ENCODE results near the gene DDI1.

DNA sequence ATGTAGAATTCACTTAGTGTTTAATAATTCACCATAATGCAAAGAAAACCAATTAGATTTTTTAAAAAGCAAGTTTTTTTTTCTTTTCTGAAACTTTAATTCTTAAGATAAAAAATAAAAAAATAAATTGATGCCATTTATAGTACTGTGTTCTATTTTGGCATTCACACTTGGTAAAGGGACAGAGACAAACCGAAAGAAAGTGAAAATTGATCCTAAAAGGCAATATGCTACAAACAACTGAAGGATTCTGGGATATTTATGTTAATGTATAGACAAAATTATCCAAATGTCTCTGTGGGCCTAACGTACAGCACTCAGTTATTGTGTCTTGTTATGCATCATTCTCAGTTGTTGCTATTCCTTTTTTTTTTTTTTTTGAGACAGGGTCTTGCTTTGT, 41.9 kb upstream of the DDI1 start:
- TF ChIP-seq, protein P1, sequence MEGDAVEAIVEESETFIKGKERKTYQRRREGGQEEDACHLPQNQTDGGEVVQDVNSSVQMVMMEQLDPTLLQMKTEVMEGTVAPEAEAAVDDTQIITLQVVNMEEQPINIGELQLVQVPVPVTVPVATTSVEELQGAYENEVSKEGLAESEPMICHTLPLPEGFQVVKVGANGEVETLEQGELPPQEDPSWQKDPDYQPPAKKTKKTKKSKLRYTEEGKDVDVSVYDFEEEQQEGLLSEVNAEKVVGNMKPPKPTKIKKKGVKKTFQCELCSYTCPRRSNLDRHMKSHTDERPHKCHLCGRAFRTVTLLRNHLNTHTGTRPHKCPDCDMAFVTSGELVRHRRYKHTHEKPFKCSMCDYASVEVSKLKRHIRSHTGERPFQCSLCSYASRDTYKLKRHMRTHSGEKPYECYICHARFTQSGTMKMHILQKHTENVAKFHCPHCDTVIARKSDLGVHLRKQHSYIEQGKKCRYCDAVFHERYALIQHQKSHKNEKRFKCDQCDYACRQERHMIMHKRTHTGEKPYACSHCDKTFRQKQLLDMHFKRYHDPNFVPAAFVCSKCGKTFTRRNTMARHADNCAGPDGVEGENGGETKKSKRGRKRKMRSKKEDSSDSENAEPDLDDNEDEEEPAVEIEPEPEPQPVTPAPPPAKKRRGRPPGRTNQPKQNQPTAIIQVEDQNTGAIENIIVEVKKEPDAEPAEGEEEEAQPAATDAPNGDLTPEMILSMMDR (IDR thresholded peaks at IDR 0.05) = no peak
- no peak for TF ChIP-seq POLR2A (IDR thresholded peaks at IDR 0.05)
